HCT116 (cell line): ENCODE results near the gene NXF3.
"Not testable (repeated sequence)": the region's sequence is repeated elsewhere in the genome, so short reads cannot be mapped to it uniquely, and the experiment has no call there.

Source experiments
- EZH2phosphoT487 ChIP-seq: fragments of 200-600 bp; IDR thresholded peaks from 2 replicates; pipeline ENCODE4 v1.6.1; 2018; ENCODE audit warnings: antibody characterized with exemption, borderline replicate concordance
- POLR2A ChIP-seq: IDR thresholded peaks from 2 replicates; pipeline ENCODE4 v1.7.0; 2011; ENCODE audit warnings: borderline replicate concordance; ENCODE audit not compliant: insufficient read depth, insufficient read length; ENCODE audit errors: extremely low read depth

DNA sequence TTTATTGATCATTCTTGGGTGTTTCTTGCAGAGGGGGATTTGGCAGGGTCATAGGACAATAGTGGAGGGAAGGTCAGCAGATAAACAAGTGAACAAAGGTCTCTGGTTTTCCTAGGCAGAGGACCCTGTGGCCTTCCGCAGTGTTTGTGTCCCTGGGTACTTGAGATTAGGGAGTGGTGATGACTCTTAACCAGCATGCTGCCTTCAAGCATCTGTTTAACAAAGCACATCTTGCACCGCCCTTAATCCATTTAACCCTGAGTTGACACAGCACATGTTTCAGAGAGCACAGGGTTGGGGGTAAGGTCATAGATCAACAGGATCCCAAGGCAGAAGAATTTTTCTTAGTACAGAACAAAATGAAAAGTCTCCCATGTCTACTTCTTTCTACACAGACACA is 10.9 kb upstream of the NXF3 start:
- not testable (repeated sequence) for TF ChIP-seq EZH2phosphoT487, POLR2A
